HepG2 (cell line): ENCODE data around the gene IL1A. TPM values are rescaled to one million over a fixed set of nuclear protein-coding genes. Genes with fewer than 3 reads are reported as not detected.

ENCODE experiments used
- ARID2 ChIP-seq: sonication (generic); formaldehyde crosslinking; IDR thresholded peaks from 2 replicates; pipeline ENCODE4 v1.8.1; 2022; ENCODE audit warnings: mild to moderate bottlenecking, missing genetic modification reagents, borderline replicate concordance
- CC2D1A ChIP-seq: sonication (generic); formaldehyde crosslinking; IDR thresholded peaks from 2 replicates; pipeline ENCODE4 v1.8.1; 2023; ENCODE audit warnings: mild to moderate bottlenecking, missing genetic modification reagents
- CHD4 ChIP-seq: fragments of 200-600 bp; sonication (generic); IDR thresholded peaks from 2 replicates; pipeline ENCODE4 v1.7.0; 2017; ENCODE audit warnings: mild to moderate bottlenecking, low read length, borderline replicate concordance
- DNMT3B ChIP-seq: conservative IDR thresholded peaks from 2 replicates; pipeline ENCODE4 v1.6.1; 2016; ENCODE audit warnings: missing biosample characterization, control low read depth
- FOXJ3 ChIP-seq: sonication (generic); formaldehyde crosslinking; IDR thresholded peaks from 2 replicates; pipeline ENCODE4 v1.4.0; 2020; ENCODE audit warnings: missing genetic modification reagents, mild to moderate bottlenecking, borderline replicate concordance
- GABPA ChIP-seq, 2 experiments: IDR thresholded peaks; 2 replicates each; pipeline ENCODE4 v1.6.1; 2011 to 2016; ENCODE audit warnings: low read depth in 2 of 2, low read length in 1 of 2, missing biosample characterization in 1 of 2, missing genetic modification characterization in 1 of 2
- HES4 ChIP-seq: sonication (generic); formaldehyde crosslinking; IDR thresholded peaks from 2 replicates; pipeline ENCODE4 v1.9.0; 2021; ENCODE audit warnings: mild to moderate bottlenecking, missing genetic modification reagents, borderline replicate concordance
- KDM5A ChIP-seq: fragments of 200-600 bp; sonication (generic); IDR thresholded peaks from 2 replicates; pipeline ENCODE4 v1.7.0; 2018; ENCODE audit warnings: antibody characterized with exemption, mild to moderate bottlenecking, low read length, borderline replicate concordance
- MAF1 ChIP-seq: sonication (generic); formaldehyde crosslinking; IDR thresholded peaks from 2 replicates; pipeline ENCODE4 v1.5.0; 2020; ENCODE audit warnings: missing genetic modification reagents, borderline replicate concordance
- POLR2G ChIP-seq: fragments of 200-400 bp; formaldehyde crosslinking; IDR thresholded peaks from 2 replicates; pipeline ENCODE4 v1.6.1; 2018; ENCODE audit warnings: mild to moderate bottlenecking, low read depth, low read length, moderate library complexity
- PRDM4 ChIP-seq: sonication (generic); formaldehyde crosslinking; IDR thresholded peaks from 2 replicates; pipeline ENCODE4 v1.9.0; 2021; ENCODE audit warnings: missing genetic modification reagents, borderline replicate concordance
- ZFP90 ChIP-seq: sonication (generic); formaldehyde crosslinking; IDR thresholded peaks from 2 replicates; pipeline ENCODE4 v1.8.0; 2022; ENCODE audit warnings: missing genetic modification reagents, mild to moderate bottlenecking, inconsistent platforms, borderline replicate concordance
- ZMYM2 ChIP-seq: sonication (generic); formaldehyde crosslinking; IDR thresholded peaks from 2 replicates; pipeline ENCODE4 v1.8.0; 2022; ENCODE audit warnings: mild to moderate bottlenecking, missing genetic modification reagents
- ZNF253 ChIP-seq: sonication (generic); formaldehyde crosslinking; IDR thresholded peaks from 2 replicates; pipeline ENCODE4 v1.8.0; 2022; ENCODE audit warnings: mild to moderate bottlenecking, missing genetic modification reagents, borderline replicate concordance
- ZNF468 ChIP-seq: sonication (generic); formaldehyde crosslinking; IDR thresholded peaks from 2 replicates; pipeline ENCODE4 v1.8.0; 2022; ENCODE audit warnings: mild to moderate bottlenecking, moderate library complexity, missing genetic modification reagents
- ZNF687 ChIP-seq: sonication (generic); formaldehyde crosslinking; IDR thresholded peaks from 2 replicates; pipeline ENCODE4 v1.5.1; 2020; ENCODE audit warnings: mild to moderate bottlenecking, missing genetic modification reagents, moderate library complexity
- ZNF724P ChIP-seq: sonication (generic); formaldehyde crosslinking; IDR thresholded peaks from 2 replicates; pipeline ENCODE4 v1.8.0; 2022; ENCODE audit warnings: missing genetic modification reagents, borderline replicate concordance
- ZNF878 ChIP-seq: sonication (generic); formaldehyde crosslinking; IDR thresholded peaks from 2 replicates; pipeline ENCODE4 v1.8.1; 2023; ENCODE audit warnings: mild to moderate bottlenecking, missing genetic modification reagents, moderate library complexity
- ZSCAN21 ChIP-seq: sonication (generic); formaldehyde crosslinking; IDR thresholded peaks from 2 replicates; pipeline ENCODE4 v1.8.0; 2022; ENCODE audit warnings: mild to moderate bottlenecking, missing genetic modification reagents, moderate library complexity, borderline replicate concordance
- polyA plus RNA-seq, 8 experiments: library from polyadenylated mRNA; depleted of rRNA in 3 of 8; stranded (reverse) in 7 of 8; unstranded in 1 of 8; fragments of >200 nt; fragmentation: Illumina TruSeq in 4 of 8; extraction: Trizol in 4 of 8; gene quantifications; 2 replicates each; pipeline versions ENCODE4 v1.2.1 to v1.2.3, GENCODE V29; 2011 to 2016; ENCODE audit warnings: low read depth in 4 of 8, missing spikeins in 1 of 8, mixed read lengths in 1 of 8; ENCODE audit not compliant: insufficient read depth in 1 of 8
- total RNA-seq, 5 experiments: library from RNA; depleted of rRNA; stranded (reverse); fragments of >200 nt; fragmentation: Illumina TruSeq; extraction: Trizol; gene quantifications; 2 replicates each; pipeline ENCODE4 v1.2.3, GENCODE V29; 2016; ENCODE audit warnings: low read depth in 1 of 5
- TF ChIP-seq, protein P1 (sequence below): sonication (generic); formaldehyde crosslinking; IDR thresholded peaks from 2 replicates; pipeline ENCODE4 v1.5.0; 2020; ENCODE audit warnings: mild to moderate bottlenecking, missing genetic modification reagents

The IL1A gene
- total and polyA plus RNA-seq, 2 of the 13 experiments (the other 11 are each of a cell fraction or from before 2014, with no cell fraction given), result not detected

GRCh38 chr2:112764071-112765044 lies 19.9 kb downstream of the IL1A start, which contains the start of gene CKAP2L (continued):
- TF ChIP-seq ZNF687, result peak; percentile 90
- TF ChIP-seq FOXJ3 (CRISPR knock-in tag), result peak; percentile 68; the same call in 1 of the 2 replicates
- peak; percentile 87 for TF ChIP-seq KDM5A
- TF ChIP-seq PRDM4 (CRISPR knock-in tag), result 0 out of 2 replicates have a peak, but pooled peaks have one; percentile 47
- TF ChIP-seq ZNF724P (CRISPR knock-in tag), result peak; percentile 99
- TF ChIP-seq ARID2 (CRISPR knock-in tag), result peak; percentile 98
- TF ChIP-seq MAF1 (CRISPR knock-in tag), result no peak
- peak; percentile 99 for TF ChIP-seq ZSCAN21 (CRISPR knock-in tag)
- peak; percentile 99 for TF ChIP-seq ZNF253
- TF ChIP-seq DNMT3B (CRISPR knock-in tag), result no peak
- TF ChIP-seq, protein P1, sequence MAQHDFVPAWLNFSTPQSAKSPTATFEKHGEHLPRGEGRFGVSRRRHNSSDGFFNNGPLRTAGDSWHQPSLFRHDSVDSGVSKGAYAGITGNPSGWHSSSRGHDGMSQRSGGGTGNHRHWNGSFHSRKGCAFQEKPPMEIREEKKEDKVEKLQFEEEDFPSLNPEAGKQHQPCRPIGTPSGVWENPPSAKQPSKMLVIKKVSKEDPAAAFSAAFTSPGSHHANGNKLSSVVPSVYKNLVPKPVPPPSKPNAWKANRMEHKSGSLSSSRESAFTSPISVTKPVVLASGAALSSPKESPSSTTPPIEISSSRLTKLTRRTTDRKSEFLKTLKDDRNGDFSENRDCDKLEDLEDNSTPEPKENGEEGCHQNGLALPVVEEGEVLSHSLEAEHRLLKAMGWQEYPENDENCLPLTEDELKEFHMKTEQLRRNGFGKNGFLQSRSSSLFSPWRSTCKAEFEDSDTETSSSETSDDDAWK (CRISPR knock-in tag), result no peak
- TF ChIP-seq CC2D1A (CRISPR knock-in tag), result peak; percentile 99
- peak; percentile 100 for TF ChIP-seq ZNF878
- 0 out of 2 replicates have a peak, but pooled peaks have one; percentile 43 for TF ChIP-seq HES4 (CRISPR knock-in tag)
- peak; percentile 37; the same call in 1 of the 2 replicates for TF ChIP-seq POLR2G
- peak; percentile 87 for TF ChIP-seq ZMYM2 (CRISPR knock-in tag)
- TF ChIP-seq GABPA (IDR thresholded peaks at IDR 0.05; ENCODE audit: low read depth, low read length), result no peak
- TF ChIP-seq GABPA (CRISPR knock-in tag; IDR thresholded peaks at IDR 0.05; ENCODE audit: low read depth), result peak; percentile 65
- TF ChIP-seq CHD4, result no peak
- peak; percentile 98 for TF ChIP-seq ZNF468 (CRISPR knock-in tag)
- TF ChIP-seq ZFP90 (CRISPR knock-in tag), result peak; percentile 90
